Fibroblast of mammary gland (primary cell): ENCODE results near the gene FGFR1OP2.

Experiments
- DNase-seq: peaks from one replicate; pipeline ENCODE4 v3.0.0-alpha.2; 2010; ENCODE audit warnings: low read depth
- H3K4me3 ChIP-seq: 2 replicates; pipeline ENCODE4 v1.5.1; 2011; ENCODE audit warnings: low read depth, mild to moderate bottlenecking, low read length, moderate library complexity; ENCODE audit not compliant: control insufficient read depth
- TF ChIP-seq, protein P1 (sequence below): conservative IDR thresholded peaks from 2 replicates; pipeline ENCODE4 v1.5.1; 2011; ENCODE audit warnings: low read depth, low read length, inconsistent platforms; ENCODE audit not compliant: control insufficient read depth, insufficient read depth

FGFR1OP2 gene

GRCh38 chr12:27014085-27014858, 76.0 kb downstream of the FGFR1OP2 start, which contains the start of gene TM7SF3:
TSS of gene TM7SF3 (minus strand) at chr12:27014384. CDS start at chr12:27014168, 216 bp downstream.
- TF ChIP-seq, protein P1, sequence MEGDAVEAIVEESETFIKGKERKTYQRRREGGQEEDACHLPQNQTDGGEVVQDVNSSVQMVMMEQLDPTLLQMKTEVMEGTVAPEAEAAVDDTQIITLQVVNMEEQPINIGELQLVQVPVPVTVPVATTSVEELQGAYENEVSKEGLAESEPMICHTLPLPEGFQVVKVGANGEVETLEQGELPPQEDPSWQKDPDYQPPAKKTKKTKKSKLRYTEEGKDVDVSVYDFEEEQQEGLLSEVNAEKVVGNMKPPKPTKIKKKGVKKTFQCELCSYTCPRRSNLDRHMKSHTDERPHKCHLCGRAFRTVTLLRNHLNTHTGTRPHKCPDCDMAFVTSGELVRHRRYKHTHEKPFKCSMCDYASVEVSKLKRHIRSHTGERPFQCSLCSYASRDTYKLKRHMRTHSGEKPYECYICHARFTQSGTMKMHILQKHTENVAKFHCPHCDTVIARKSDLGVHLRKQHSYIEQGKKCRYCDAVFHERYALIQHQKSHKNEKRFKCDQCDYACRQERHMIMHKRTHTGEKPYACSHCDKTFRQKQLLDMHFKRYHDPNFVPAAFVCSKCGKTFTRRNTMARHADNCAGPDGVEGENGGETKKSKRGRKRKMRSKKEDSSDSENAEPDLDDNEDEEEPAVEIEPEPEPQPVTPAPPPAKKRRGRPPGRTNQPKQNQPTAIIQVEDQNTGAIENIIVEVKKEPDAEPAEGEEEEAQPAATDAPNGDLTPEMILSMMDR = peak; percentile 51
- peak within 1 kb of the TSS; percentile 93 for H3K4me3 ChIP-seq
- DNase-seq = peak; percentile 80

- DNase-seq = no peak
- H3K4me3 ChIP-seq = peak overlapping the region; percentile 93
- TF ChIP-seq, protein P1 = no peak
Observed at GRCh38 chr12:27014859-27015729, 76.8 kb downstream of the FGFR1OP2 start.

DNA sequence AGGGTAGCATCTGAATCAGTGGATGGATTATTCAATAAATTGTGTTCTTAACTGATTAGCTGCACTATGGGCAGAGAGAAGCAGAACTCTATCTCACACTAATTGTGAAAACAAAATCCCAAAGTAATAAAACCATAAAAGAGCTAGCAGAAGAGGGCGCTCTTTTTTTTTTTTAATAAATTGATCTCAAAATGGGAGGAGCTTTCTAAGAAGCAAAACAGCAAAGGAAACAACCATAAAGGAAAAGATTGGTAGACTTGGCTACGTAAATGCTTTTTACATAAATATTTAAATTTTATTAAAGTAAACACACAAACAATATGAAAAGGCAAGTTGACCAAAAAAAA, 77.4 kb downstream of the FGFR1OP2 start:
- H3K4me3 ChIP-seq = no peak overlapping the region
- DNase-seq = peak; percentile 62
- TF ChIP-seq, protein P1 = peak; percentile 47
